ENCODE data around the gene CCDC88C. TPM values are rescaled to one million over a fixed set of nuclear protein-coding genes. Genes with fewer than 3 reads are reported as not detected.
"Not testable (repeated sequence)": the region's sequence is repeated elsewhere in the genome, so short reads cannot be mapped to it uniquely, and the experiment has no call there.

Gene CCDC88C
- total RNA-seq, 1 donor from 2014 or later = 17.8 TPM

DNA sequence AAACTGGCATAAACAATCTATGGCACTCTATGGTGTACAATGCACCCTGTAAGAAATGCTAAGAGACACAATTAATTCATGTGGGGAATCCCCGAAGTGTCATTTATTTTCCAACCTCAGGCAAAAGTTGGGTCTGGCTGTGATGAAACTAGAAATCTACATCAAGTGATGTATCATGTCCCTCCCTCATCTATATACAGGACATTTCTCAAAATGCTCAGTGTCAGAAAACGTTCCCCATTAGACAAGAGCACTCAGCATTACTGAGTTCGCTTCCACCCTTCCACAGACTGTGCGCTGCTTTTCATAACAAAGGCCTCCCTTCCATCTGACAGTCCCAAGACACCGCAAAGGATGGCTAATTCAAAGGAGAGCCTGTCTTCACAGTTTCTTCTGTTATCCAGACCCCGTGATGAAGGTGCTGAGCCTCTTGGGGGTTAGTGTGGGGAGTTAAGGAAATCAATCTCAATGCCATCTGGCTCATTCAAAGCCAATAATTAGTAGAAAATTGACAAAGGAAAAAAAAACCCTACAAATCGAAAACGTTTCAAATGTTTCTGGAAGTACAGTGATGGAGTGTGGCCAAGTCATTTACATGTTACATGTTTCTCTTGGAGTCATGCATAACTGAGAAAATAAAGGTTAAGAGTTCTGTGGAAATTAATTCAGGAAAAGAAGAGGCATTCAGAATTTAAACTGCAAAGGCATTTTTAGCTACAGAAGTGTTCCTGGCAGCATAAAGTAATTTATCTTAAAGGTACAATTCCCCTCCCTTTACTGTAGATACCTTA is 7.5 kb downstream of the CCDC88C start:
- peaks cover 91% of the 10 kb centered on the region for H4K20me1 ChIP-seq (ENCODE audit: low read depth)
- no peaks in the 10 kb centered on the region for H3K9me3 ChIP-seq (ENCODE audit: low read depth)
- H3K4me2 ChIP-seq = no peak overlapping the region
- H3K4me3 Mint-ChIP-seq = no peak overlapping the region
- H3K79me2 ChIP-seq (ENCODE audit: low read depth) = peaks cover 97% of the 10 kb centered on the region
- H3K27ac Mint-ChIP-seq = peak overlapping the region; percentile 15
- H3F3A ChIP-seq (ENCODE audit: low read depth) = peaks cover 24% of the 10 kb centered on the region
- H3K27me3 Mint-ChIP-seq (ENCODE audit: insufficient read depth, low read depth) = no peaks in the 10 kb centered on the region
- H3K27me3 ChIP-seq = no peaks in the 10 kb centered on the region
- H3K36me3 ChIP-seq = no peaks in the 10 kb centered on the region
- no peak overlapping the region for H3K27ac ChIP-seq
- no peak overlapping the region for H3K4me3 ChIP-seq
- H3K9ac ChIP-seq = no peak overlapping the region
- H2AFZ ChIP-seq (replicated peaks) = no peak overlapping the region
- peaks cover 44% of the 10 kb centered on the region for H3K4me1 Mint-ChIP-seq
- DNase-seq (ENCODE audit: low spot score) = no peak
- TF ChIP-seq EZH2 (IDR thresholded peaks at IDR 0.05) = no peak
- TF ChIP-seq EZH2phosphoT487 (IDR thresholded peaks at IDR 0.05) = no peak
- no peak for TF ChIP-seq CTCF (IDR thresholded peaks at IDR 0.05)
- H3K4me1 ChIP-seq = peaks cover 32% of the 10 kb centered on the region
- peaks cover 47% of the 10 kb centered on the region for H3K36me3 Mint-ChIP-seq
- no peaks in the 10 kb centered on the region for H3K9me3 Mint-ChIP-seq

DNA sequence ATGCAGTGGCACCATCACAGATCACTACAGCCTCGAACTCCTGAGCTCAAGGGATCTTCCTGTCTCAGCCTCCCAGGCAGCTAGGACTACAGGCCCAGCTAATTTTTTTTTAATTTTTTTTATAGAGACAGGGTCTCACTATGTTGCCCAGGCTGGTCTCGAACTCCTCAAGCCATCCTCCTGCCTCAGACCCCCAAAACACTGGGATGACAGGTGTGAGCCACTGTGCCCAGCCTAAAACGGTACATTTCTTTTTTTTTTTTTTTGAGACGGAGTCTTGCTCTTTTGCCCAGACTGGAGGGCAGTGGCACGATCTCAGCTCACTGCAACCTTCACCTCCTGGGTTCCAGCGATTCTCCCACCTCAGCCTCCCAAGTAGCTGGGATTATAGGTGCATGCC is 8.4 kb downstream of the CCDC88C start:
- H4K20me1 ChIP-seq (ENCODE audit: low read depth) = peaks cover 89% of the 10 kb centered on the region
- H3K27ac ChIP-seq; H3K36me3 ChIP-seq; H3K4me3 Mint-ChIP-seq; H2AFZ ChIP-seq (replicated peaks); H3K4me2 ChIP-seq; DNase-seq (ENCODE audit: low spot score); H3K27me3 Mint-ChIP-seq (ENCODE audit: insufficient read depth, low read depth); H3K4me3 ChIP-seq; H3K27ac Mint-ChIP-seq; H3K27me3 ChIP-seq; H3K9ac ChIP-seq; H3K9me3 Mint-ChIP-seq; H3K9me3 ChIP-seq (ENCODE audit: low read depth): not testable (repeated sequence)
- peaks cover 100% of the 10 kb centered on the region for H3K79me2 ChIP-seq (ENCODE audit: low read depth)
- H3F3A ChIP-seq (ENCODE audit: low read depth) = peaks cover 15% of the 10 kb centered on the region
- Mint-ChIP-seq H3K4me1 (peaks cover 35% of the 10 kb centered on the region), H3K36me3 (peaks cover 47% of the 10 kb centered on the region)
- H3K4me1 ChIP-seq = peaks cover 25% of the 10 kb centered on the region

DNA sequence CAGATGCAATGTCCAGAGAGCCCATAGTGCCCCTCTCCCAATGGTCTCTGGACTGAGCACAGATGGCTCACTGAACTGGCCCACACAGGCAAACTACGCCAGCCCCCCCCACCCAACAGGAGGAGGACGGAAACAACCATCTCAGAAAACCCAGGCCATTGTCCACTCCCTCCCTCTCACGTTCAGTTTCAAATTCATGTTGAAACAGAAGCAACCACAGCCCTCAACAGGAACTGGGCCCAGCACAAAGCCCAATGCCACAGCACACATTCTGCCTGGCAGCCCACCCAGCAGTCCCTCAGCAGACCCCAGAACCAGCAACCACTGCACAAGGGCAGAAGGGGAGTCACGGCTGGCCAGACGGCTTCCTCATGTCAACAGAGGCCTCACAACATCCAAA is 10.6 kb downstream of the CCDC88C start:
- H3K9ac ChIP-seq = no peak overlapping the region
- peaks cover 100% of the 10 kb centered on the region for H3K79me2 ChIP-seq (ENCODE audit: low read depth)
- Mint-ChIP-seq H3K36me3 (peaks cover 43% of the 10 kb centered on the region), H3K27ac (peak overlapping the region; percentile 76), H3K9me3 (peaks cover 4% of the 10 kb centered on the region), H3K4me3 (no peak overlapping the region), H3K27me3 (ENCODE audit: insufficient read depth, low read depth) (no peaks in the 10 kb centered on the region), H3K4me1 (peaks cover 20% of the 10 kb centered on the region)
- peaks cover 84% of the 10 kb centered on the region for H4K20me1 ChIP-seq (ENCODE audit: low read depth)
- H2AFZ ChIP-seq (replicated peaks) = no peak overlapping the region
- no peak for TF ChIP-seq EZH2phosphoT487 (IDR thresholded peaks at IDR 0.05)
- no peak for TF ChIP-seq EZH2 (IDR thresholded peaks at IDR 0.05)
- no peak for TF ChIP-seq CTCF (IDR thresholded peaks at IDR 0.05)
- H3K27ac ChIP-seq = no peak overlapping the region
- H3K27me3 ChIP-seq = no peaks in the 10 kb centered on the region
- H3F3A ChIP-seq (ENCODE audit: low read depth) = peaks cover 3% of the 10 kb centered on the region
- no peak overlapping the region for H3K4me3 ChIP-seq
- H3K36me3 ChIP-seq = no peaks in the 10 kb centered on the region
- peaks cover 12% of the 10 kb centered on the region for H3K4me1 ChIP-seq
- H3K9me3 ChIP-seq (ENCODE audit: low read depth) = no peaks in the 10 kb centered on the region
- no peak for DNase-seq (ENCODE audit: low spot score)
- no peak overlapping the region for H3K4me2 ChIP-seq

DNA sequence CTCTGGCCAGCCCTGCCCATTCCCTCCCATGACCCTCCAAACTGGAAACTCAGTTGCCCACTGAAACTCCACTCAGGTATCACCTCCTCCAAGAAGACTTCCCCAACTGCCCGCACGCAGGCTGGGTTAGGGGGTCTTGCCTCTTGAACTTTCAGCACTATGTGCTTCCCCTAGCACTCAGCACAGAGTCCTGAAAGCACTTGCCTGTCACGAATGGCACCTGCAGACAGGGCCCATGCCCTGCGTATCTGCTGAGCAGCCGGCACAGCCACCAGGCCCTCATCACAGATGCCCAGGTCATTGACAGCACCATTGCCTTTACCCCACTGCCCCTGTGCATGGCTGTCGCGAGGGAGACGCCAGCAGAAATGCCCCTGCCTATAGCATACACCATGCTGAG is 11.2 kb downstream of the CCDC88C start:
- Histone ChIP-seq H3K4me2 (no peak overlapping the region), H3K27ac (no peak overlapping the region), H3K9ac (no peak overlapping the region), H4K20me1 (ENCODE audit: low read depth) (peaks cover 79% of the 10 kb centered on the region), H3K27me3 (no peaks in the 10 kb centered on the region), H3K4me1 (peaks cover 12% of the 10 kb centered on the region), H2AFZ (replicated peaks) (no peak overlapping the region), H3K79me2 (ENCODE audit: low read depth) (peaks cover 100% of the 10 kb centered on the region), H3K36me3 (no peaks in the 10 kb centered on the region), H3K4me3 (no peak overlapping the region), H3K9me3 (ENCODE audit: low read depth) (no peaks in the 10 kb centered on the region), H3F3A (ENCODE audit: low read depth) (peaks cover 3% of the 10 kb centered on the region)
- no peaks in the 10 kb centered on the region for H3K27me3 Mint-ChIP-seq (ENCODE audit: insufficient read depth, low read depth)
- peaks cover 4% of the 10 kb centered on the region for H3K9me3 Mint-ChIP-seq
- H3K36me3 Mint-ChIP-seq = peaks cover 43% of the 10 kb centered on the region
- peak overlapping the region; percentile 72 for H3K27ac Mint-ChIP-seq
- no peak overlapping the region for H3K4me3 Mint-ChIP-seq
- H3K4me1 Mint-ChIP-seq = peaks cover 20% of the 10 kb centered on the region
- TF ChIP-seq CTCF (IDR thresholded peaks at IDR 0.05) = no peak
- no peak for TF ChIP-seq EZH2 (IDR thresholded peaks at IDR 0.05)
- TF ChIP-seq EZH2phosphoT487 (IDR thresholded peaks at IDR 0.05) = no peak
- DNase-seq (ENCODE audit: low spot score) = no peak
